ENCODE measurements around the gene TIGD6.

TIGD6 gene

GRCh38 chr5:150035139-150035895 lies 34.9 kb upstream of the TIGD6 start:
- CTCF ChIA-PET, result interaction anchor here (0.6 to 1.1 kb wide), 3 partner anchors 8 to 30 kb away, joined by 3 to 4 read pairs (median 3); no protein-coding TSS in a partner anchor
- H3K4me1 ChIP-seq (ENCODE audit: control insufficient read depth, insufficient read depth, low read length), result no peaks in the 10 kb centered on the region
- POLR2A ChIA-PET, result interaction anchor here (1.9 kb wide), 1 partner anchor 35 kb away, joined by 6 read pairs; the partner anchor contains the start of genes HMGXB3 and TIGD6
- H3K27ac ChIP-seq (ENCODE audit: extremely low read depth, low read depth, low read length), result no peak overlapping the region
- H3K4me3 ChIP-seq (ENCODE audit: low read depth, low read length), result no peak overlapping the region
- no peaks in the 10 kb centered on the region for H3K9me3 ChIP-seq (ENCODE audit: control insufficient read depth, insufficient read depth, low read depth, low read length)
- TF ChIP-seq CTCF (tag by site-specific recombination; IDR thresholded peaks at IDR 0.05), result no peak
- TF ChIP-seq ZBTB17 (tag by site-specific recombination; IDR thresholded peaks at IDR 0.05), result 0 out of 2 replicates have a peak, but pooled peaks have one; percentile 18
- no peak for TF ChIP-seq ZNF266 (tag by site-specific recombination; IDR thresholded peaks at IDR 0.05; ENCODE audit: low read depth)
- H3K36me3 ChIP-seq (ENCODE audit: control insufficient read depth in 2 of 2, insufficient read depth in 1 of 2, low read length in 2 of 2), result peaks cover 68 to 97% of the 10 kb centered on the region in 2 experiments

GRCh38 chr5:150034662-150035061 lies 34.2 kb upstream of the TIGD6 start:
- H3K36me3 ChIP-seq (ENCODE audit: control insufficient read depth in 2 of 2, insufficient read depth in 1 of 2, low read length in 2 of 2), result peaks cover 61 to 97% of the 10 kb centered on the region in 2 experiments
- CTCF ChIA-PET, result interaction anchor here (1.1 kb wide), 1 partner anchor 9 kb away, joined by 4 read pairs; no protein-coding TSS in a partner anchor
- TF ChIP-seq ZNF362 (tag by site-specific recombination; IDR thresholded peaks at IDR 0.05), result no peak
- no peak for TF ChIP-seq ZBTB7A (tag by site-specific recombination; IDR thresholded peaks at IDR 0.05; ENCODE audit: low read depth)
- TF ChIP-seq ZNF324 (tag by site-specific recombination; IDR thresholded peaks at IDR 0.05), result no peak
- TF ChIP-seq ZNF792 (tag by site-specific recombination; IDR thresholded peaks at IDR 0.05), result no peak
- no peak for TF ChIP-seq KLF16 (tag by site-specific recombination; IDR thresholded peaks at IDR 0.05)
- no peak for TF ChIP-seq ZNF521 (tag by site-specific recombination; IDR thresholded peaks at IDR 0.05)
- no peak for TF ChIP-seq SP2 (tag by site-specific recombination; IDR thresholded peaks at IDR 0.05)
- no peak for TF ChIP-seq ZNF561 (tag by site-specific recombination; IDR thresholded peaks at IDR 0.05; ENCODE audit: borderline replicate concordance)
- no peak for TF ChIP-seq CTCF (tag by site-specific recombination; IDR thresholded peaks at IDR 0.05)
- TF ChIP-seq ZNF560 (tag by site-specific recombination; IDR thresholded peaks at IDR 0.05; ENCODE audit: borderline replicate concordance), result no peak
- no peak for TF ChIP-seq ELK4 (IDR thresholded peaks at IDR 0.05; ENCODE audit: borderline replicate concordance, low read depth, low read length)
- no peak for TF ChIP-seq ZNF132 (tag by site-specific recombination; IDR thresholded peaks at IDR 0.05; ENCODE audit: borderline replicate concordance)
- TF ChIP-seq ZBTB17 (tag by site-specific recombination; IDR thresholded peaks at IDR 0.05), result no peak
- TF ChIP-seq ZNF335 (tag by site-specific recombination; conservative IDR thresholded peaks at IDR 0.05), result no peak
- no peak for TF ChIP-seq RBAK (tag by site-specific recombination; IDR thresholded peaks at IDR 0.05)
- no peak for TF ChIP-seq ZNF2 (tag by site-specific recombination; IDR thresholded peaks at IDR 0.05)
- TF ChIP-seq ZNF155 (tag by site-specific recombination; IDR thresholded peaks at IDR 0.05), result no peak
- TF ChIP-seq SP3 (tag by site-specific recombination; IDR thresholded peaks at IDR 0.05), result no peak
- TF ChIP-seq YY1 (tag by site-specific recombination; IDR thresholded peaks at IDR 0.05), result no peak

More at GRCh38 chr5:150034662-150035061, 34.2 kb upstream of the TIGD6 start:
- no peak overlapping the region for H3K4me3 ChIP-seq (ENCODE audit: low read depth, low read length)
- no peaks in the 10 kb centered on the region for H3K4me1 ChIP-seq (ENCODE audit: control insufficient read depth, insufficient read depth, low read length)
- no peaks in the 10 kb centered on the region for H3K9me3 ChIP-seq (ENCODE audit: control insufficient read depth, insufficient read depth, low read depth, low read length)
- POLR2A ChIA-PET, result interaction anchor here (1.9 kb wide), 1 partner anchor 34 kb away, joined by 6 read pairs; the partner anchor contains the start of genes HMGXB3 and TIGD6
- H3K27ac ChIP-seq (ENCODE audit: extremely low read depth, low read depth, low read length), result no peak overlapping the region
